Mucosa of stomach (tissue), 1 donor: ENCODE results near the gene SPARCL1.

ENCODE experiments used
- H3K27me3 ChIP-seq: one replicate; pipeline ENCODE4 v1.7.0; 2013; ENCODE audit warnings: mild to moderate bottlenecking, low read length; ENCODE audit not compliant: control insufficient read depth, insufficient read depth
- H3K36me3 ChIP-seq: one replicate; pipeline ENCODE4 v1.7.0; 2013; ENCODE audit warnings: low read length; ENCODE audit not compliant: control insufficient read depth, insufficient read depth
- H3K4me1 ChIP-seq: one replicate; pipeline ENCODE4 v1.7.0; 2013; ENCODE audit warnings: mild to moderate bottlenecking, low read length; ENCODE audit not compliant: control insufficient read depth, insufficient read depth
- H3K4me3 ChIP-seq: one replicate; pipeline ENCODE4 v1.7.0; 2013; ENCODE audit warnings: low read length
- H3K9ac ChIP-seq: one replicate; pipeline ENCODE4 v1.7.0; 2013; ENCODE audit warnings: mild to moderate bottlenecking, low read length, moderate library complexity
- H3K9me3 ChIP-seq: one replicate; pipeline ENCODE4 v1.7.0; 2013; ENCODE audit warnings: mild to moderate bottlenecking, low read length, moderate library complexity; ENCODE audit not compliant: control insufficient read depth
- donor health status: Pancreatic carcinoma.

SPARCL1 gene

GRCh38 chr4:87532109-87532508 is 2.9 kb upstream of the SPARCL1 start:
- H3K9ac ChIP-seq = no peak overlapping the region
- H3K9me3 ChIP-seq = no peaks in the 10 kb centered on the region

GRCh38 chr4:87531621-87532020 is 2.4 kb upstream of the SPARCL1 start:
- no peaks in the 10 kb centered on the region for H3K9me3 ChIP-seq
- no peaks in the 10 kb centered on the region for H3K27me3 ChIP-seq
- H3K36me3 ChIP-seq = no peaks in the 10 kb centered on the region
- no peak overlapping the region for H3K9ac ChIP-seq
- no peak overlapping the region for H3K4me3 ChIP-seq
- no peaks in the 10 kb centered on the region for H3K4me1 ChIP-seq

More at GRCh38 chr4:87532109-87532508, 2.9 kb upstream of the SPARCL1 start:
- Histone ChIP-seq H3K27me3 (no peaks in the 10 kb centered on the region), H3K36me3 (no peaks in the 10 kb centered on the region), H3K4me3 (no peak overlapping the region), H3K4me1 (no peaks in the 10 kb centered on the region)

- Histone ChIP-seq H3K4me3 (no peak overlapping the region), H3K9ac (no peak overlapping the region), H3K27me3 (no peaks in the 10 kb centered on the region), H3K9me3 (no peaks in the 10 kb centered on the region), H3K36me3 (no peaks in the 10 kb centered on the region), H3K4me1 (no peaks in the 10 kb centered on the region)
Observed at GRCh38 chr4:87530868-87531267, 1.7 kb upstream of the SPARCL1 start.

GRCh38 chr4:87530229-87530628 is 1.1 kb upstream of the SPARCL1 start:
- Histone ChIP-seq H3K27me3 (no peaks in the 10 kb centered on the region), H3K4me3 (no peak overlapping the region), H3K9ac (no peak overlapping the region), H3K4me1 (no peaks in the 10 kb centered on the region), H3K9me3 (no peaks in the 10 kb centered on the region), H3K36me3 (no peaks in the 10 kb centered on the region)

GRCh38 chr4:87527431-87528220 is 1.6 kb downstream of the SPARCL1 start:
- no peak overlapping the region for H3K4me3 ChIP-seq
- no peaks in the 10 kb centered on the region for H3K36me3 ChIP-seq
- no peaks in the 10 kb centered on the region for H3K4me1 ChIP-seq

GRCh38 chr4:87525636-87526295 is 3.4 kb downstream of the SPARCL1 start:
- Histone ChIP-seq H3K9ac (peak overlapping the region; percentile 51), H3K36me3 (no peaks in the 10 kb centered on the region), H3K9me3 (no peaks in the 10 kb centered on the region), H3K27me3 (no peaks in the 10 kb centered on the region), H3K4me1 (no peaks in the 10 kb centered on the region), H3K4me3 (peak overlapping the region; percentile 12)

More at GRCh38 chr4:87527431-87528220, 1.6 kb downstream of the SPARCL1 start:
- H3K9me3 ChIP-seq = no peaks in the 10 kb centered on the region
- H3K27me3 ChIP-seq = no peaks in the 10 kb centered on the region
- H3K9ac ChIP-seq = peak overlapping the region; percentile 59

GRCh38 chr4:87524456-87524855 is 4.7 kb downstream of the SPARCL1 start:
- Histone ChIP-seq H3K27me3 (no peaks in the 10 kb centered on the region), H3K9me3 (no peaks in the 10 kb centered on the region), H3K36me3 (no peaks in the 10 kb centered on the region), H3K9ac (no peak overlapping the region), H3K4me3 (no peak overlapping the region), H3K4me1 (no peaks in the 10 kb centered on the region)

GRCh38 chr4:87523307-87523706 is 5.9 kb downstream of the SPARCL1 start:
- H3K9ac ChIP-seq = no peak overlapping the region
- H3K36me3 ChIP-seq = no peaks in the 10 kb centered on the region
- H3K4me3 ChIP-seq = no peak overlapping the region
- H3K27me3 ChIP-seq = no peaks in the 10 kb centered on the region
- no peaks in the 10 kb centered on the region for H3K4me1 ChIP-seq
- no peaks in the 10 kb centered on the region for H3K9me3 ChIP-seq

GRCh38 chr4:87521757-87522374 is 7.3 kb downstream of the SPARCL1 start:
- Histone ChIP-seq H3K9ac (no peak overlapping the region), H3K27me3 (no peaks in the 10 kb centered on the region), H3K36me3 (no peaks in the 10 kb centered on the region), H3K9me3 (no peaks in the 10 kb centered on the region), H3K4me3 (no peak overlapping the region), H3K4me1 (no peaks in the 10 kb centered on the region)

- Histone ChIP-seq H3K9ac (no peak overlapping the region), H3K36me3 (no peaks in the 10 kb centered on the region), H3K4me3 (no peak overlapping the region), H3K27me3 (no peaks in the 10 kb centered on the region), H3K4me1 (no peaks in the 10 kb centered on the region), H3K9me3 (no peaks in the 10 kb centered on the region)
Observed at GRCh38 chr4:87521319-87521718, 7.9 kb downstream of the SPARCL1 start.

GRCh38 chr4:87517621-87518020 is 11.6 kb downstream of the SPARCL1 start:
- Histone ChIP-seq H3K4me3 (no peak overlapping the region), H3K9ac (no peak overlapping the region), H3K9me3 (no peaks in the 10 kb centered on the region), H3K27me3 (no peaks in the 10 kb centered on the region), H3K36me3 (no peaks in the 10 kb centered on the region), H3K4me1 (no peaks in the 10 kb centered on the region)

GRCh38 chr4:87516683-87517082 is 12.5 kb downstream of the SPARCL1 start:
- H3K36me3 ChIP-seq = no peaks in the 10 kb centered on the region

More at GRCh38 chr4:87516683-87517082, 12.5 kb downstream of the SPARCL1 start:
- Histone ChIP-seq H3K27me3 (no peaks in the 10 kb centered on the region), H3K4me1 (no peaks in the 10 kb centered on the region), H3K9ac (no peak overlapping the region), H3K9me3 (no peaks in the 10 kb centered on the region), H3K4me3 (no peak overlapping the region)
